T-helper 1 cell treated with Interleukin-12 subunit alpha and Interleukin-12 subunit beta and Interleukin-4 antibody, amounts not matched to agents 30 μg/mL and 1 μg/mL, for 36 hours (primary cell): ENCODE data around the gene ASPRV1.

Experiments
- H3K27ac Mint-ChIP-seq: one replicate; pipeline ENCODE4 v1.8.0; 2021; ENCODE audit warnings: mild to moderate bottlenecking, mixed read lengths
- H3K27me3 Mint-ChIP-seq: one replicate; pipeline ENCODE4 v1.8.0; 2021; ENCODE audit warnings: low read depth, mixed read lengths
- H3K36me3 Mint-ChIP-seq: one replicate; pipeline ENCODE4 v1.8.0; 2021; ENCODE audit warnings: low read depth, mixed read lengths
- H3K4me1 Mint-ChIP-seq: one replicate; pipeline ENCODE4 v1.8.0; 2021; ENCODE audit warnings: low read depth, mixed read lengths
- H3K4me3 Mint-ChIP-seq: one replicate; pipeline ENCODE4 v1.8.0; 2021; ENCODE audit warnings: mild to moderate bottlenecking, moderate library complexity, mixed read lengths
- H3K9me3 Mint-ChIP-seq: one replicate; pipeline ENCODE4 v1.8.0; 2021; ENCODE audit warnings: mixed read lengths

Gene ASPRV1

GRCh38 chr2:69995511-69995910 lies 34.1 kb upstream of the ASPRV1 start:
- H3K4me1 Mint-ChIP-seq: peaks cover 12% of the 10 kb centered on the region
- H3K9me3 Mint-ChIP-seq: no peaks in the 10 kb centered on the region
- no peak overlapping the region for H3K27ac Mint-ChIP-seq
- H3K4me3 Mint-ChIP-seq: no peak overlapping the region
- H3K36me3 Mint-ChIP-seq: peaks cover 12% of the 10 kb centered on the region
- no peaks in the 10 kb centered on the region for H3K27me3 Mint-ChIP-seq

- Mint-ChIP-seq H3K4me3 (no peak overlapping the region), H3K27me3 (no peaks in the 10 kb centered on the region), H3K27ac (no peak overlapping the region), H3K36me3 (peaks cover 12% of the 10 kb centered on the region), H3K9me3 (no peaks in the 10 kb centered on the region), H3K4me1 (peaks cover 9% of the 10 kb centered on the region)
Measured at GRCh38 chr2:69994166-69994565, 32.7 kb upstream of the ASPRV1 start.

- H3K9me3 Mint-ChIP-seq: no peaks in the 10 kb centered on the region
- H3K4me1 Mint-ChIP-seq: peaks cover 9% of the 10 kb centered on the region
- no peak overlapping the region for H3K4me3 Mint-ChIP-seq
- no peaks in the 10 kb centered on the region for H3K27me3 Mint-ChIP-seq
- H3K36me3 Mint-ChIP-seq: peaks cover 12% of the 10 kb centered on the region
- no peak overlapping the region for H3K27ac Mint-ChIP-seq
Measured at GRCh38 chr2:69993708-69994107, 32.3 kb upstream of the ASPRV1 start.

- no peaks in the 10 kb centered on the region for H3K9me3 Mint-ChIP-seq
- H3K36me3 Mint-ChIP-seq: peaks cover 12% of the 10 kb centered on the region
- no peaks in the 10 kb centered on the region for H3K27me3 Mint-ChIP-seq
- no peak overlapping the region for H3K27ac Mint-ChIP-seq
- peaks cover 11% of the 10 kb centered on the region for H3K4me1 Mint-ChIP-seq
- H3K4me3 Mint-ChIP-seq: no peak overlapping the region
Measured at GRCh38 chr2:69993048-69993565, 31.7 kb upstream of the ASPRV1 start.

- H3K4me1 Mint-ChIP-seq: peaks cover 10% of the 10 kb centered on the region
- H3K9me3 Mint-ChIP-seq: no peaks in the 10 kb centered on the region
- H3K27ac Mint-ChIP-seq: no peak overlapping the region
- H3K36me3 Mint-ChIP-seq: peaks cover 12% of the 10 kb centered on the region
- H3K4me3 Mint-ChIP-seq: no peak overlapping the region
- no peaks in the 10 kb centered on the region for H3K27me3 Mint-ChIP-seq
Measured at GRCh38 chr2:69992310-69993047, 31.0 kb upstream of the ASPRV1 start.

- H3K9me3 Mint-ChIP-seq: no peaks in the 10 kb centered on the region
- H3K27ac Mint-ChIP-seq: no peak overlapping the region
- peaks cover 2% of the 10 kb centered on the region for H3K4me1 Mint-ChIP-seq
- no peak overlapping the region for H3K4me3 Mint-ChIP-seq
- no peaks in the 10 kb centered on the region for H3K27me3 Mint-ChIP-seq
- peaks cover 4% of the 10 kb centered on the region for H3K36me3 Mint-ChIP-seq
Measured at GRCh38 chr2:69989441-69990105, 28.1 kb upstream of the ASPRV1 start.

- no peak overlapping the region for H3K4me3 Mint-ChIP-seq
- H3K27me3 Mint-ChIP-seq: no peaks in the 10 kb centered on the region
- no peaks in the 10 kb centered on the region for H3K9me3 Mint-ChIP-seq
- peaks cover 2% of the 10 kb centered on the region for H3K4me1 Mint-ChIP-seq
- H3K36me3 Mint-ChIP-seq: peaks cover 4% of the 10 kb centered on the region
- H3K27ac Mint-ChIP-seq: no peak overlapping the region
Measured at GRCh38 chr2:69989009-69989408, 27.6 kb upstream of the ASPRV1 start.

GRCh38 chr2:69988086-69988635 lies 26.7 kb upstream of the ASPRV1 start:
- H3K9me3 Mint-ChIP-seq: no peaks in the 10 kb centered on the region
- no peak overlapping the region for H3K4me3 Mint-ChIP-seq
- H3K4me1 Mint-ChIP-seq: peaks cover 2% of the 10 kb centered on the region
- H3K36me3 Mint-ChIP-seq: peaks cover 2% of the 10 kb centered on the region
- H3K27ac Mint-ChIP-seq: no peak overlapping the region
- no peaks in the 10 kb centered on the region for H3K27me3 Mint-ChIP-seq

GRCh38 chr2:69986691-69987090 lies 25.3 kb upstream of the ASPRV1 start:
- no peak overlapping the region for H3K27ac Mint-ChIP-seq
- peaks cover 5% of the 10 kb centered on the region for H3K36me3 Mint-ChIP-seq
- H3K4me3 Mint-ChIP-seq: no peak overlapping the region
- H3K4me1 Mint-ChIP-seq: peaks cover 2% of the 10 kb centered on the region
- no peaks in the 10 kb centered on the region for H3K27me3 Mint-ChIP-seq
- H3K9me3 Mint-ChIP-seq: no peaks in the 10 kb centered on the region

- Mint-ChIP-seq H3K36me3 (peaks cover 3% of the 10 kb centered on the region), H3K4me1 (peaks cover 2% of the 10 kb centered on the region), H3K4me3 (no peak overlapping the region), H3K27ac (no peak overlapping the region), H3K9me3 (no peaks in the 10 kb centered on the region), H3K27me3 (no peaks in the 10 kb centered on the region)
Measured at GRCh38 chr2:69985688-69986087, 24.3 kb upstream of the ASPRV1 start.

- Mint-ChIP-seq H3K27ac (no peak overlapping the region), H3K4me3 (no peak overlapping the region)
Measured at GRCh38 chr2:69985216-69985615, 23.8 kb upstream of the ASPRV1 start.

GRCh38 chr2:69983392-69983966 lies 22.0 kb upstream of the ASPRV1 start:
- H3K27me3 Mint-ChIP-seq: no peaks in the 10 kb centered on the region
- no peaks in the 10 kb centered on the region for H3K9me3 Mint-ChIP-seq
- H3K27ac Mint-ChIP-seq: no peak overlapping the region
- H3K4me3 Mint-ChIP-seq: no peak overlapping the region
- peaks cover 3% of the 10 kb centered on the region for H3K36me3 Mint-ChIP-seq
- H3K4me1 Mint-ChIP-seq: peaks cover 2% of the 10 kb centered on the region

More at GRCh38 chr2:69985216-69985615, 23.8 kb upstream of the ASPRV1 start:
- H3K27me3 Mint-ChIP-seq: no peaks in the 10 kb centered on the region
- H3K9me3 Mint-ChIP-seq: no peaks in the 10 kb centered on the region
- H3K4me1 Mint-ChIP-seq: peaks cover 2% of the 10 kb centered on the region
- peaks cover 3% of the 10 kb centered on the region for H3K36me3 Mint-ChIP-seq

- Mint-ChIP-seq H3K4me1 (peaks cover 16% of the 10 kb centered on the region), H3K27ac (no peak overlapping the region), H3K36me3 (peaks cover 5% of the 10 kb centered on the region), H3K9me3 (no peaks in the 10 kb centered on the region), H3K27me3 (no peaks in the 10 kb centered on the region), H3K4me3 (no peak overlapping the region)
Measured at GRCh38 chr2:69979902-69980807, 18.7 kb upstream of the ASPRV1 start.
